ENCODE results near the gene IL11RA. TPM values are rescaled to one million over a fixed set of nuclear protein-coding genes. Genes with fewer than 3 reads are reported as not detected.

Gene IL11RA
- total RNA-seq, result 64.5 and 64.8 TPM in 2 replicates

- intact Hi-C loops (cut with micrococcal nuclease), result no loop called here
These were observed at the start of gene IL11RA for GRCh38 chr9:34651876-34652601. Gene IL11RA (plus strand): TSS chr9:34652185. CDS start chr9:34655218, 3,033 bp downstream.

GRCh38 chr9:34603610-34604231 lies 48.3 kb upstream of the IL11RA start:
- intact Hi-C loops (cut with micrococcal nuclease), result loop anchor here (1.0 kb wide), 4 partner anchors 12 to 166 kb away; no protein-coding TSS in a partner anchor

- intact Hi-C loops (cut with micrococcal nuclease), result no loop called here
These were observed 45.8 kb upstream of the IL11RA start for GRCh38 chr9:34606190-34606589.

- intact Hi-C loops (cut with micrococcal nuclease), result no loop called here
These were observed 45.1 kb upstream of the IL11RA start for GRCh38 chr9:34606905-34607304.

GRCh38 chr9:34607331-34607730 lies 44.7 kb upstream of the IL11RA start:
- intact Hi-C loops (cut with micrococcal nuclease), result no loop called here

GRCh38 chr9:34610434-34611206 lies 41.4 kb upstream of the IL11RA start:
- intact Hi-C loops (cut with micrococcal nuclease), result loop anchor here (5.0 kb wide), 2 partner anchors 377 to 462 kb away; partner anchors contain the start of genes DNAJB5 and VCP

GRCh38 chr9:34611251-34611810 lies 40.7 kb upstream of the IL11RA start:
- intact Hi-C loops (cut with micrococcal nuclease), result loop anchor here (5.0 kb wide), 2 partner anchors 376 to 461 kb away; partner anchors contain the start of genes DNAJB5 and VCP

GRCh38 chr9:34611811-34612787 lies 39.9 kb upstream of the IL11RA start, which contains the start of gene RPP25L:
Gene RPP25L (minus strand): TSS chr9:34612097. CDS start chr9:34611296, 801 bp downstream.
- intact Hi-C loops (cut with micrococcal nuclease), result loop anchor here (1.0 to 5.0 kb wide), 15 partner anchors 8 to 796 kb away; partner anchors contain the start of genes ARID3C, DCTN3, DNAI1 and DNAJB5

GRCh38 chr9:34612788-34613390 lies 39.1 kb upstream of the IL11RA start:
- intact Hi-C loops (cut with micrococcal nuclease), result loop anchor here (1.0 to 5.0 kb wide), 15 partner anchors 7 to 797 kb away; partner anchors contain the start of genes ARID3C, DCTN3, DNAI1 and DNAJB5

GRCh38 chr9:34615132-34615531 lies 36.9 kb upstream of the IL11RA start:
- intact Hi-C loops (cut with micrococcal nuclease), result no loop called here

- intact Hi-C loops (cut with micrococcal nuclease), result loop anchor here (1.0 to 10.0 kb wide), 7 partner anchors 8 to 1034 kb away; partner anchors contain the start of genes CCDC107, DNAI1, FAM219A and RMRP
These were observed 31.7 kb upstream of the IL11RA start, which contains the start of gene DCTN3 for GRCh38 chr9:34620061-34620994. Gene DCTN3 (minus strand): TSS chr9:34620495. CDS start chr9:34620464, 31 bp downstream.

GRCh38 chr9:34623374-34624235 lies 28.4 kb upstream of the IL11RA start:
- intact Hi-C loops (cut with micrococcal nuclease), result loop anchor here (10.0 kb wide), 1 partner anchor 1031 kb away; the partner anchor contains the start of genes CCDC107, RMRP and SIT1

GRCh38 chr9:34624475-34625185 lies 27.4 kb upstream of the IL11RA start:
- intact Hi-C loops (cut with micrococcal nuclease), result loop anchor here (10.0 kb wide), 1 partner anchor 1030 kb away; the partner anchor contains the start of genes CCDC107, RMRP and SIT1

- intact Hi-C loops (cut with micrococcal nuclease), result loop anchor here (10.0 kb wide), 1 partner anchor 1030 kb away; the partner anchor contains the start of genes CCDC107, RMRP and SIT1
These were observed 26.8 kb upstream of the IL11RA start for GRCh38 chr9:34625186-34625486.

- intact Hi-C loops (cut with micrococcal nuclease), result loop anchor here (1.0 to 10.0 kb wide), 3 partner anchors 8 to 1027 kb away; partner anchors contain the start of genes CCDC107, DCTN3, RMRP and SIT1
These were observed 24.0 kb upstream of the IL11RA start for GRCh38 chr9:34627716-34628655.
